ENCODE results near the gene AZU1. TPM values are rescaled to one million over a fixed set of nuclear protein-coding genes. Genes with fewer than 3 reads are reported as not detected.

AZU1 gene
- total RNA-seq, 1 experiment from 2014 or later = 1.6 TPM

DNA sequence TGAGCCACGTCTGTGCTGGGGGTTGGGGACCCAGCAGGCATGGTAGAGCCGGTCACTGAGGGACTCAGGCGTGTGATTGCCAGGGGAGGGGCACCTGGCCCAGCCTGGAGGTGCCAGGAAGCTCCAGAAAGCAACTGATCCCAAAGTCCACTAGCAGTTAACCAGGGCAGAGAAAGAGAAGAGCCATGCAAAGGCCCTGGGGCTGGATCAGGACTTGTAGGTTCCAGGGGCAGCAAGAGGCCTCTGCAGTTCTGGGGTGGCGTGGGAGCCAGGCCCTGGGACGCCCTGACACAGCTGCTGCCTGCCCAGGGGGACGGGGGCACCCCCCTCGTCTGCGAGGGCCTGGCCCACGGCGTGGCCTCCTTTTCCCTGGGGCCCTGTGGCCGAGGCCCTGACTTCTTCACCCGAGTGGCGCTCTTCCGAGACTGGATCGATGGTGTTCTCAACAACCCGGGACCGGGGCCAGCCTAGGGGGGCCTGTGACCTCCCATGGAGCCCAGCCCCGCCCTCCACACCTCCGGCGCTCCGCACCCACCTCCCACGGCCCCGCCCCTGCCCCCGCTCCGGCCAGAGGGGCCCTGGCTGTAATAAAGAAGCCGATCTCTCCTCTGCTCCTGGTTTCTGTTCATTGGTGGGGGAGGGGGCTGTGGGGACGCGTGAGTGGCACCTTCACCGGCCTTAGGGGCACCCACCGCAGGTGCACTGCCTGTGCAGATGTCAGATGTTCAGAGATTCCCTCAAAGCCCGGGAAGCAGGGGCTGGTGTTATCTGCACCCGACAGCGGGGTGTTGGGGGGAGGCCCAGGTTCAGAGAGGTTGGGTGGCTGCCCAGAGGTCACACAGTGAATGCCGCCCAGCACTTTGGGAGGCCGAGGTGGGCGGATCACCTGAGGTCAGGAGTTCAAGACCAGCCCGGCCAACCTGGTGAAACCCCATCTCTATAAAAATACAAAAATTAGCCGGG lies 4.1 kb downstream of the AZU1 start:
- TF ChIP-seq, protein P1, sequence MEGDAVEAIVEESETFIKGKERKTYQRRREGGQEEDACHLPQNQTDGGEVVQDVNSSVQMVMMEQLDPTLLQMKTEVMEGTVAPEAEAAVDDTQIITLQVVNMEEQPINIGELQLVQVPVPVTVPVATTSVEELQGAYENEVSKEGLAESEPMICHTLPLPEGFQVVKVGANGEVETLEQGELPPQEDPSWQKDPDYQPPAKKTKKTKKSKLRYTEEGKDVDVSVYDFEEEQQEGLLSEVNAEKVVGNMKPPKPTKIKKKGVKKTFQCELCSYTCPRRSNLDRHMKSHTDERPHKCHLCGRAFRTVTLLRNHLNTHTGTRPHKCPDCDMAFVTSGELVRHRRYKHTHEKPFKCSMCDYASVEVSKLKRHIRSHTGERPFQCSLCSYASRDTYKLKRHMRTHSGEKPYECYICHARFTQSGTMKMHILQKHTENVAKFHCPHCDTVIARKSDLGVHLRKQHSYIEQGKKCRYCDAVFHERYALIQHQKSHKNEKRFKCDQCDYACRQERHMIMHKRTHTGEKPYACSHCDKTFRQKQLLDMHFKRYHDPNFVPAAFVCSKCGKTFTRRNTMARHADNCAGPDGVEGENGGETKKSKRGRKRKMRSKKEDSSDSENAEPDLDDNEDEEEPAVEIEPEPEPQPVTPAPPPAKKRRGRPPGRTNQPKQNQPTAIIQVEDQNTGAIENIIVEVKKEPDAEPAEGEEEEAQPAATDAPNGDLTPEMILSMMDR (conservative IDR thresholded peaks at IDR 0.05) = no peak

More for the DNA sequence above, 4.1 kb downstream of the AZU1 start:
- Histone ChIP-seq H3K4me2 (ENCODE audit: insufficient read depth, insufficient read length, low read length) (no peak overlapping the region), H3K9ac (ENCODE audit: extremely low read depth, insufficient read length, low read length) (no peak overlapping the region), H4K8ac (replicated peaks; ENCODE audit: insufficient read length, low read depth, low read length) (no peak overlapping the region), H4K20me1 (ENCODE audit: control insufficient read depth, insufficient read depth, insufficient read length) (no peaks in the 10 kb centered on the region), H3K23ac (ENCODE audit: insufficient read length, low read depth, low read length) (no peak overlapping the region), H2BK5ac (ENCODE audit: insufficient read length, low read length) (no peak overlapping the region), H3K27me3 (ENCODE audit: insufficient read depth, low read length) (no peaks in the 10 kb centered on the region), H3K79me1 (ENCODE audit: insufficient read depth, low read depth, low read length, poor library complexity, severe bottlenecking) (no peaks in the 10 kb centered on the region), H2BK120ac (ENCODE audit: low read depth, low read length, poor library complexity, severe bottlenecking) (no peak overlapping the region), H4K91ac (ENCODE audit: insufficient read length, low read depth, low read length) (no peak overlapping the region), H2BK15ac (ENCODE audit: low read depth, low read length) (no peak overlapping the region), H3K4me1 (ENCODE audit: insufficient read depth, low read length) (no peaks in the 10 kb centered on the region), H2AFZ (ENCODE audit: low read length) (no peak overlapping the region), H3K9me3 (ENCODE audit: control insufficient read depth, low read depth, low read length) (no peaks in the 10 kb centered on the region), H3K18ac (ENCODE audit: insufficient read length, low read depth, low read length) (no peak overlapping the region), H3K27ac (ENCODE audit: insufficient read length, low read depth, low read length) (no peak overlapping the region), H2BK20ac (ENCODE audit: low read depth, low read length, poor library complexity, severe bottlenecking) (no peak overlapping the region), H3T11ph (ENCODE audit: low read length) (no peak overlapping the region), H3K79me2 (ENCODE audit: insufficient read depth, low read length) (no peaks in the 10 kb centered on the region), H3K14ac (ENCODE audit: insufficient read depth, low read length) (no peak overlapping the region), H4K5ac (ENCODE audit: insufficient read length, low read depth, low read length) (no peak overlapping the region), H2BK12ac (ENCODE audit: insufficient read length, low read depth, low read length) (no peak overlapping the region), H3K4ac (ENCODE audit: low read depth, low read length) (no peak overlapping the region), H3K23me2 (ENCODE audit: insufficient read length, low read depth, low read length, poor library complexity, severe bottlenecking) (no peaks in the 10 kb centered on the region), H3K56ac (ENCODE audit: insufficient read length, low read depth, low read length) (no peak overlapping the region), H2AK5ac (ENCODE audit: insufficient read length, low read length) (no peak overlapping the region)
- Mint-ChIP-seq H3K4me3 (no peak overlapping the region), H3K27ac (no peak overlapping the region), H3K4me1 (0 out of 4 replicates have a peak, but pooled peaks cover 0 to 3% of the 10 kb centered on the region in 2 experiments), H3K9me3 (no peaks in the 10 kb centered on the region; a peak in 1 of 5 replicates), H3K36me3 (ENCODE audit: insufficient read depth in 1 of 3, low read depth in 3 of 3) (no peaks in the 10 kb centered on the region), H3K27me3 (ENCODE audit: low read depth) (peaks cover 5% of the 10 kb centered on the region)
- no peak for DNase-seq
- no CpG with 5 or more reads among the region's 38 CpGs for WGBS (ENCODE audit: extremely low coverage, insufficient read length, low lambda C conversion rate)
